DND-41 (cell line): ENCODE data around the gene TFAP2E.

Source experiments
- ATAC-seq: fragments of 200-7000 bp; cut with Tn5 transposase; 3 replicates; pipeline ENCODE4 v1.9.1; 2021; ENCODE audit warnings: low read depth; ENCODE audit not compliant: insufficient read depth
- DNase-seq: peaks from one replicate; pipeline ENCODE4 v3.0.0-alpha.2; 2020
- H2AFZ ChIP-seq: 2 replicates; pipeline ENCODE4 v1.6.0; 2012; ENCODE audit warnings: low read depth, low read length
- H3K27ac ChIP-seq: 2 replicates; pipeline ENCODE4 v1.5.1; 2012; ENCODE audit warnings: low read length, inconsistent platforms
- H3K27me3 ChIP-seq: fragments of 200-600 bp; sonication (generic); 2 replicates; pipeline ENCODE4 v1.6.0; 2012; ENCODE audit warnings: low read length, mild to moderate bottlenecking, inconsistent platforms; ENCODE audit not compliant: insufficient read depth, poor library complexity
- H3K36me3 ChIP-seq: 2 replicates; pipeline ENCODE4 v1.5.1; 2012; ENCODE audit warnings: low read length, inconsistent platforms; ENCODE audit not compliant: insufficient read depth
- H3K4me1 ChIP-seq: 2 replicates; pipeline ENCODE4 v1.5.1; 2012; ENCODE audit warnings: mild to moderate bottlenecking, low read length; ENCODE audit not compliant: insufficient read depth
- H3K4me2 ChIP-seq: 2 replicates; pipeline ENCODE4 v1.6.0; 2012; ENCODE audit warnings: mild to moderate bottlenecking, moderate library complexity, low read length, inconsistent platforms; ENCODE audit not compliant: insufficient read depth
- H3K4me3 ChIP-seq, 2 experiments: fragments of 200-600 bp in 1 of 2; shearing (Covaris generic) in 1 of 2; 2 replicates each; pipeline ENCODE4 v1.5.1; 2012 to 2016; ENCODE audit warnings: inconsistent platforms in 2 of 2, low read length in 2 of 2, mild to moderate bottlenecking in 2 of 2, low read depth in 1 of 2, moderate library complexity in 1 of 2
- H3K79me2 ChIP-seq: 2 replicates; pipeline ENCODE4 v1.6.0; 2012; ENCODE audit warnings: low read length, inconsistent platforms; ENCODE audit not compliant: insufficient read depth
- H3K9ac ChIP-seq: 2 replicates; pipeline ENCODE4 v1.6.0; 2012; ENCODE audit warnings: low read depth, mild to moderate bottlenecking, inconsistent platforms, low read length, moderate library complexity
- H3K9me3 ChIP-seq: 2 replicates; pipeline ENCODE4 v1.5.1; 2012; ENCODE audit warnings: low read length, moderate library complexity, mild to moderate bottlenecking, inconsistent platforms; ENCODE audit not compliant: insufficient read depth, severe bottlenecking
- H4K20me1 ChIP-seq: 2 replicates; pipeline ENCODE4 v1.6.0; 2012; ENCODE audit warnings: low read length; ENCODE audit not compliant: insufficient read depth
- CTCF ChIP-seq: IDR thresholded peaks from 2 replicates; pipeline ENCODE4 v1.5.1; 2012; ENCODE audit warnings: borderline replicate concordance, low read length, moderate library complexity, mild to moderate bottlenecking; ENCODE audit not compliant: poor library complexity, severe bottlenecking; ENCODE audit errors: extremely low read depth
- EZH2 ChIP-seq: IDR thresholded peaks from 3 replicates; pipeline ENCODE4 v1.6.1; 2012; ENCODE audit warnings: borderline replicate concordance, low read depth, mild to moderate bottlenecking, moderate library complexity, low read length, inconsistent platforms; ENCODE audit not compliant: severe bottlenecking

Gene TFAP2E

GRCh38 chr1:35642471-35642955 is 69.4 kb downstream of the TFAP2E start:
- H3K4me1 ChIP-seq, result peaks cover 37% of the 10 kb centered on the region
- ATAC-seq, result no peak
- H3K27ac ChIP-seq, result no peak overlapping the region
- peaks cover 17% of the 10 kb centered on the region for H3K27me3 ChIP-seq
- TF ChIP-seq CTCF (no peak), EZH2 (no peak)
- peaks cover 7% of the 10 kb centered on the region; the same call in 1 of the 2 replicates for H3K36me3 ChIP-seq
- DNase-seq, result peak; percentile 26
- H3K4me2 ChIP-seq, result peak overlapping the region; percentile 93
- peaks cover 14% of the 10 kb centered on the region; the same call in 1 of the 2 replicates for H4K20me1 ChIP-seq
- H3K9me3 ChIP-seq, result no peaks in the 10 kb centered on the region
- peak overlapping the region; percentile 90 for H2AFZ ChIP-seq
- H3K9ac ChIP-seq, result peak overlapping the region; percentile 68
- peaks cover 40% of the 10 kb centered on the region for H3K79me2 ChIP-seq
- peak overlapping the region; percentile 71 to 92; a peak in 3 of 4 replicates for H3K4me3 ChIP-seq

GRCh38 chr1:35644204-35644603 is 71.1 kb downstream of the TFAP2E start:
- Histone ChIP-seq H3K27me3 (peaks cover 17% of the 10 kb centered on the region), H4K20me1 (peaks cover 14% of the 10 kb centered on the region; the same call in 1 of the 2 replicates), H3K9me3 (no peaks in the 10 kb centered on the region), H3K4me2 (no peak overlapping the region), H3K79me2 (peaks cover 25% of the 10 kb centered on the region), H3K27ac (no peak overlapping the region), H3K4me3 (no peak overlapping the region), H3K4me1 (peaks cover 22% of the 10 kb centered on the region), H3K9ac (no peak overlapping the region), H3K36me3 (0 out of 2 replicates have a peak, but pooled peaks cover 3% of the 10 kb centered on the region), H2AFZ (no peak overlapping the region)
- TF ChIP-seq CTCF, result no peak
- no peak for TF ChIP-seq EZH2
- ATAC-seq (no peak), DNase-seq (no peak)
